Measurements from ENCODE around the gene SAMM50. TPM values are rescaled to one million over a fixed set of nuclear protein-coding genes. Genes with fewer than 3 reads are reported as not detected.

Gene SAMM50
- total RNA-seq, 6 experiments from 2014 or later = 17.5 to 39.5 (median 21.0) TPM

Other genes with a start within 250 kb of the SAMM50 start
- 1 to 10 TPM in 2 of 6 experiments, under 1 TPM in 4; 0.29 to 1.5 (median 0.93) TPM for gene EFCAB6, start 143.1 kb upstream of the SAMM50 start, total RNA-seq
- gene SULT4A1, start 92.9 kb upstream of the SAMM50 start, total RNA-seq = under 1 TPM in 4 of 6 experiments, not detected in 2; 0.09 to 0.20 (median 0.15) TPM
- gene PNPLA5, start 63.4 kb upstream of the SAMM50 start, total RNA-seq = 1 to 10 TPM in 1 of 6 experiments, not detected in 5; 2.8 TPM
- 10 to 100 TPM; 17.5 to 66.8 (median 60.3) TPM for gene PNPLA3, start 31.6 kb upstream of the SAMM50 start, total RNA-seq
- 10 to 100 TPM; 14.2 to 21.3 (median 15.2) TPM for gene PARVB, start 68.9 kb downstream of the SAMM50 start, total RNA-seq
- gene PARVG, start 225.5 kb downstream of the SAMM50 start, total RNA-seq = 10 to 100 TPM in 2 of 6 experiments, 1 to 10 TPM in 4; 3.7 to 10.8 (median 7.9) TPM